HG02840 (cell line): ENCODE data around the gene SRBD1.

Experiments
- ATAC-seq: cut with Tn5 transposase; IDR thresholded peaks from one replicate; pipeline ENCODE4 v1.9.1; 2021; ENCODE audit warnings: mild to moderate bottlenecking, moderate library complexity, moderate number of reproducible peaks; ENCODE audit not compliant: unreplicated experiment, low FRiP score

SRBD1 gene

GRCh38 chr2:45340318-45340717 lies 270.7 kb downstream of the SRBD1 start:
- no peak for ATAC-seq

GRCh38 chr2:45339253-45339652 lies 271.8 kb downstream of the SRBD1 start:
- no peak for ATAC-seq
